Psoas muscle (tissue), 8 donors: Measurements from ENCODE around the gene TANC1. TPM values are rescaled to one million over a fixed set of nuclear protein-coding genes. Genes with fewer than 3 reads are reported as not detected.

ENCODE experiments used
- ATAC-seq, 4 donors: fragments of 200-7000 bp; cut with Tn5 transposase; one replicate each; pipeline ENCODE4 v1.9.1; 2020; ENCODE audit warnings: moderate library complexity in 3 of 4, mild to moderate bottlenecking in 2 of 4
- DNase-seq, 2 donors: peaks; one replicate each; pipeline ENCODE4 v3.0.0-alpha.2; 2020
- H3K27ac ChIP-seq: fragments of 200-600 bp; one replicate; pipeline ENCODE4 v1.8.0; 2022
- H3K27me3 ChIP-seq, 3 donors: fragments of 200-600 bp in 1 of 3; one replicate each; pipeline versions ENCODE4 v1.6.1 to v1.8.0; 2013 to 2022; ENCODE audit warnings: low read length in 2 of 3, mild to moderate bottlenecking in 2 of 3, moderate library complexity in 1 of 3; ENCODE audit not compliant: insufficient read depth in 3 of 3
- H3K36me3 ChIP-seq, 2 donors: fragments of 200-600 bp in 1 of 2; one replicate each; pipeline versions ENCODE4 v1.6.1 to v1.8.0; 2013 to 2022; ENCODE audit warnings: low read depth in 1 of 2, mild to moderate bottlenecking in 1 of 2, moderate library complexity in 1 of 2; ENCODE audit not compliant: insufficient read depth in 1 of 2
- H3K4me1 ChIP-seq: fragments of 200-600 bp; one replicate; pipeline ENCODE4 v1.8.0; 2022
- H3K4me3 ChIP-seq: fragments of 200-600 bp; one replicate; pipeline ENCODE4 v1.8.0; 2022; ENCODE audit warnings: mild to moderate bottlenecking
- H3K9me3 ChIP-seq: fragments of 200-600 bp; one replicate; pipeline ENCODE4 v1.8.0; 2022
- WGBS, 3 donors: extraction: QIAGEN DNeasy Blood & Tissue Kit; methylation state at CpG; one replicate each; pipeline versions ENCODE4 v1.1.6 to v1.1.7; 2013; 5-methylcytosine and 5-hydroxymethylcytosine counted together
- intact Hi-C, 2 donors: fragments of 100-400 bp; cut with DNase I; formaldehyde crosslinking; loops; one replicate each; pipeline versions ENCODE4 v1.11.0 to v1.14.2; 2022
- polyA plus RNA-seq, 3 donors: library from polyadenylated mRNA; stranded (reverse); fragments of 200-250 nt; gene quantifications; one replicate each; pipeline ENCODE4 v1.2.3, GENCODE V29; 2013
- total RNA-seq, 4 donors: library from RNA; stranded (reverse); fragmentation: NEBNext Ultra II Directional in 2 of 4; extraction: Animal tissue kit (Norgen Biotek cat#: 25700) in 2 of 4; gene quantifications; one replicate each; pipeline versions ENCODE4 v1.2.1 to v1.2.4, GENCODE V29; 2021 to 2023
- TF ChIP-seq, protein P1 (sequence below): fragments of 200-600 bp; IDR thresholded peaks from one replicate; pipeline ENCODE4 v1.8.0; 2022; ENCODE audit warnings: antibody characterized with exemption
- donor health status: healthy with polysubstance abuse.
- donor health status: DM: no; HTN: no; CAD: no; lungs with moderate emphysema.
- donor health status: Bipolar disorder and iron deficiency.
- donor health status: healthy.
- donor health status: DM: yes; HTN: yes; CAD: no.
- donor health status: DM: no; HTN: no; CAD: no.
- donor health status: DM: no; HTN: no; CAD: no.
- donor health status: DM: yes; HTN: yes; CAD: no.

The TANC1 gene
- total and polyA plus RNA-seq, 7 donors = 1.9 to 7.5 (median 3.2) TPM

DNA sequence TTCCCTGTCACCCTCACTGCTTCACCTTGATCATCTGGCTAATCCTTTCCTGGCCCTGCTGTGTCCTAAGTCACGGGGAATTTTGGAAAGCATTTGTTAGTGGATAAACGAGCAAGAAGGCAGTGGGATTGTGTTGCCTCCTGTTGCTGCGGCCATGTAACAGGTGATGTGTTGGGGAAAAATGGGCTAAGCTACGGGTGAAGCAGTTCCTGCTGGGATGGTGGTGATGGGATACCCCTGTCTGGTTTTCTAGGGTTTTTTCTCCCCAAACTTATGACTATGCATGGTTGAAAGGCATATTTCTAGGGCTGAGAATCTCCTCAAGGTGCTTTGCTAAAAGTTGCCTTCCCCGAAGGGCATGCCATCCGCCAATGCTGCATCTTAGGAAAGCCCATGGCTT, 249.9 kb downstream of the TANC1 start:
- Histone ChIP-seq H3K9me3 (no peaks in the 10 kb centered on the region), H3K27ac (no peak overlapping the region), H3K36me3 (peaks cover 4 to 35% of the 10 kb centered on the region in 2 donors), H3K4me3 (no peak overlapping the region), H3K27me3 (peaks cover 0 to 2% (median 0%) of the 10 kb centered on the region in 3 donors), H3K4me1 (no peaks in the 10 kb centered on the region)
- WGBS, 3 donors = 83 to 90% (median 88%) methylated on average over 6 of the region's 6 CpGs
- intact Hi-C loops = no loop called here
- no peak for ATAC-seq
- DNase-seq = no peak
- TF ChIP-seq, protein P1, sequence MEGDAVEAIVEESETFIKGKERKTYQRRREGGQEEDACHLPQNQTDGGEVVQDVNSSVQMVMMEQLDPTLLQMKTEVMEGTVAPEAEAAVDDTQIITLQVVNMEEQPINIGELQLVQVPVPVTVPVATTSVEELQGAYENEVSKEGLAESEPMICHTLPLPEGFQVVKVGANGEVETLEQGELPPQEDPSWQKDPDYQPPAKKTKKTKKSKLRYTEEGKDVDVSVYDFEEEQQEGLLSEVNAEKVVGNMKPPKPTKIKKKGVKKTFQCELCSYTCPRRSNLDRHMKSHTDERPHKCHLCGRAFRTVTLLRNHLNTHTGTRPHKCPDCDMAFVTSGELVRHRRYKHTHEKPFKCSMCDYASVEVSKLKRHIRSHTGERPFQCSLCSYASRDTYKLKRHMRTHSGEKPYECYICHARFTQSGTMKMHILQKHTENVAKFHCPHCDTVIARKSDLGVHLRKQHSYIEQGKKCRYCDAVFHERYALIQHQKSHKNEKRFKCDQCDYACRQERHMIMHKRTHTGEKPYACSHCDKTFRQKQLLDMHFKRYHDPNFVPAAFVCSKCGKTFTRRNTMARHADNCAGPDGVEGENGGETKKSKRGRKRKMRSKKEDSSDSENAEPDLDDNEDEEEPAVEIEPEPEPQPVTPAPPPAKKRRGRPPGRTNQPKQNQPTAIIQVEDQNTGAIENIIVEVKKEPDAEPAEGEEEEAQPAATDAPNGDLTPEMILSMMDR = no peak

DNA sequence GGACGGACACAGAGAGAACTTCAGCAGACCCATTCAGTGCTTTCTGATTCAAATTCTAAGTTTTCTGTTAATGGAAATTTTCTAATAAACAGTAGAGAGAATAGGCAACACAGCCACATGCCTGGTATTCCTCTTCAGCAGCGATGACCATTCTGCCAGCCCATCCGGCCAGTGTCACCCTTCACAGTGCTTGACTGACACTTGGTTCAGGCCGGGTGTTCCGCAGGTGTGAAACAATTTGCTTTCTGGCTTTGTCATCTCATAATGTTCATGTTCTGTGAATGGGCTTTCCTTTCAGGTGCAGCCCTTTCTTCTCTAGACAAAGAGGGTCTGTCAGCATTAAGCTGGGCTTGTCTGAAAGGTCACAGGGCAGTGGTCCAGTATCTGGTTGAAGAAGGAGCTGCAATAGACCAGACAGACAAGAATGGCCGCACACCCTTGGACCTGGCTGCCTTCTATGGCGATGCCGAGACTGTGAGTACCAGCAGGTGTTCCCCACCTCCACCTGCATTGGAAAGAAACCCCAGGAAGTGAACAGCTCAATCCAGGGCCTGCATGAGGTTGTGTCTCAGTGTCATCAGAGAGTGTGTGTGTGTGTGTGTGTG, 251.1 kb downstream of the TANC1 start:
- TF ChIP-seq, protein P1 = no peak
- Histone ChIP-seq H3K27ac (no peak overlapping the region), H3K27me3 (peaks cover 0 to 2% (median 0%) of the 10 kb centered on the region in 3 donors), H3K9me3 (no peaks in the 10 kb centered on the region), H3K4me3 (no peak overlapping the region), H3K4me1 (no peaks in the 10 kb centered on the region), H3K36me3 (peaks cover 4 to 35% of the 10 kb centered on the region in 2 donors)
- no peak for DNase-seq
- no peak for ATAC-seq
- WGBS, 3 donors = 92 to 98% (median 97%) methylated on average over 8 of the region's 8 CpGs
- intact Hi-C loops = no loop called here

DNA sequence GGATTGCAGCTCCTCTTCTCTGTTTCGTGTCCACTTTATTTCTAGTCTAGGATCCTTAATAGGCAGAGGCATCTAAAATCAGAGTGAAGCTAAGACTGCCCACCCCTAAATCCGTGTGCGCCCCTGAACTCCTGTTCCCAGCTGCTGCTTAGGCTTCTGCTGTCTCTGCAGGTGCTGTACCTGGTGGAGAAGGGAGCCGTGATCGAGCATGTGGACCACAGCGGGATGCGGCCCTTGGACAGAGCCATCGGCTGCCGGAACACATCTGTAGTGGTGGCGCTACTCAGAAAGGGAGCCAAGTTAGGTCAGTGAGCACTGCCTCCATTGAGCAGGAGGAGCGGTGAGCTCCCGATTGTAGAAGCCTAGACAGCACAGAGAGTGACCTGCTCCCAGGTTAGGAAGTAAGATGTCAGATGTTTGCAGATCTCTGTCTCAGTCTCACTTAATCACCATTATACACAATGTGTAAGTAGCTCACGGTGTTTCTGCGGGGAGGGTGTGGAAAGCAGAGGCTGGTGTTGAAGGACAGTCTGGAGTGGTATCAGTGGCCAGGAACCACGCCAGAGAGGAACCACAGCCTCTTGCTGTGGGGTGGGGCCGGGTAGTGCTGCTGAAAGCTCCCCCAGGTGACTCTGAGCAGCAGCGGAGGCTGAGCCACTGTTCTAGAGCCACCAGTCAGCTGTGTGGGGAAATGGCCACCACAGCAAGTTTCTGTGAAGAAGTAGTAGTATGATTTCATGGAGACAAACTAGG, 255.8 kb downstream of the TANC1 start:
- ATAC-seq = no peak
- Histone ChIP-seq H3K36me3 (peaks cover 4 to 30% of the 10 kb centered on the region in 2 donors), H3K4me1 (peaks cover 8% of the 10 kb centered on the region)

DNA sequence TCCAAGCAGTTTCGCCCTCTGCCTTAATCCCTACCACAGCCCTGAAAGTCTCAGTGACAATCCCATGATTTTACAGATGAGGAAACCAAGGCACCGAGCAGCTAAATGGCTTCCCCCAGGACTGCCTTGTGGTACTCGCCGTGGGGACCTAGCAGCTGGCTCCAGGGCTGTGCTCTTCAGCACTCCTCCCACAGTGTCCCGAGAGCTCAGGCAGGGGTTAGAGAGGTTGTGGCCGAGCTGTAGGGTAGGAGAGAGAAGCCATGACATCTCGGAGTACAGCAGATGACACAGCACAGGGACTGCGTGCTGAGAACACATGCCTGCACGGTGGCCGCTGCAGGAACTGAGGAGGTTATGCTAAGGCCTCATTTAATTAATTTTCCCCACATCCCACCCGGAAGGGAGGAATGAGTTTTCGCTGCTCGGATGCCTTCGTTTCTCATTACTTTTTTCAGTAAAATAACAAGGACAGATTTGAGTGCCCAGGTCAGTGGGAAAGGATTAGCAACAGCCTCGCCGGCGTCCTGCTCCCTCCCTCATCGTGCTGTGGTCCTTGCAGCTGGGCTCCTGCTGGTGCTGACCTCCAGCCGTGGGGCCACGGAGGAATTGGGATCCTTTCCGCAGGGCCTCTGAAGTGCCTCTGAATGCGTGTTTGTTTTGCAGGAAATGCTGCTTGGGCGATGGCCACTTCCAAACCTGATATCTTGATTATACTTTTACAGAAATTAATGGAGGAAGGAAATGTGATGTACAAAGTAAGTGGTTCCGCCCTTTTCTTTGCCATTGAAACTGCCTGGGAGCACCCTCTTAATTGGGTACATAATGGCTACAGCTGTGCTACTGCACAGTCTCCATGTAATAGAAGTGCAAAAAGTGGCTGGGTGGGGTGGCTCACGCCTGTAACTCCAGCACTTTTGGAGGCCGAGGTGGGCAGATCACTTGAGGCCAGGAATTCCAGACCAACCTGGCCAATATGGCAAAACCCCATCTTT, 256.9 kb downstream of the TANC1 start:
- Histone ChIP-seq H3K9me3 (no peaks in the 10 kb centered on the region), H3K27me3 (no peaks in the 10 kb centered on the region), H3K4me3 (no peak overlapping the region), H3K36me3 (peaks cover 4 to 32% of the 10 kb centered on the region in 2 donors), H3K27ac (peak overlapping the region; percentile 3), H3K4me1 (peaks cover 9% of the 10 kb centered on the region)
- 49 to 58% (median 52%) methylated on average over 26 of the region's 26 CpGs for WGBS, 3 donors
- intact Hi-C loops = no loop called here
- TF ChIP-seq, protein P1 = no peak
- DNase-seq (no peak), ATAC-seq (peak in 1 of 4 donors; percentile 48)

More for the DNA sequence above, 255.8 kb downstream of the TANC1 start:
- 91 to 96% (median 93%) methylated on average over 17 of the region's 17 CpGs for WGBS, 3 donors
- no peaks in the 10 kb centered on the region for H3K9me3 ChIP-seq
- no peak for DNase-seq
- H3K27ac ChIP-seq = no peak overlapping the region
- intact Hi-C loops = no loop called here
- H3K4me3 ChIP-seq = no peak overlapping the region
- TF ChIP-seq, protein P1 = no peak
- no peaks in the 10 kb centered on the region for H3K27me3 ChIP-seq
